Measurements from ENCODE around the gene PPP2R2C.

The PPP2R2C gene

DNA sequence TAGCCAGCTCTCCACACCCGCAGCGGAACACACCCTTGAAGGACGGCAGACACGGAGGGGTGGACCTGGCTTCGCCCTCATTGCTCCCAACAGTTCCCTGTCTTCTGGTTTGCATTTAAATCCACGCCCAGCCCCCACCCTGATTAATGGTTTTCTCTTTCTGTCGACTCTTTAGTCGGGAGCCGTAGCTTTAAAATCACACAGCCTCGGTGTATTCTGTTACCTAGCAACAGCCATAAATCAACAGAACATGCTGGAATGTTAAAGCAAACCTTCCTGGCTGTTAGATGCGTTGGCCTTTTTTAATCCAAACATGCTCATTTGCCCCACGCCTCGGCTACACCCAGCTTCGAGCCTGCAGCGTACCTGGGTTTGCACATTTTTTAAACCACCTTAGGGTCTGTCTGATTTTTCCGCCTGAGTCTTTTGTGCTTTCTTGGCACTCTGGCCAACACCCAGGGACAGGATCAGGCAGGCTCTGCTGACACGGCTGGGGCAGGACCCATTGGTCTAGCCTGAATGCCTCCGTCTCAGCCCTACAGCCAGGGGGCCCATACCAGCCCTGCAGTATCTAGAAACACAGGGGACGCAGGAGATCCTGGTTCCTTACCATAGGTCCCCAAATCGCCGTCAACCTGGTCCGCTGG, 21.4 kb upstream of the PPP2R2C start:
- no peak for DNase-seq

GRCh38 chr4:6492861-6493657, 20.6 kb upstream of the PPP2R2C start:
- DNase-seq: no peak

- DNase-seq: no peak
These were observed 19.7 kb upstream of the PPP2R2C start for GRCh38 chr4:6492027-6492590.

GRCh38 chr4:6491235-6491634, 18.8 kb upstream of the PPP2R2C start:
- no peak for DNase-seq

GRCh38 chr4:6489927-6490326, 17.5 kb upstream of the PPP2R2C start:
- DNase-seq: no peak

GRCh38 chr4:6487466-6487865, 15.1 kb upstream of the PPP2R2C start:
- DNase-seq: no peak

DNA sequence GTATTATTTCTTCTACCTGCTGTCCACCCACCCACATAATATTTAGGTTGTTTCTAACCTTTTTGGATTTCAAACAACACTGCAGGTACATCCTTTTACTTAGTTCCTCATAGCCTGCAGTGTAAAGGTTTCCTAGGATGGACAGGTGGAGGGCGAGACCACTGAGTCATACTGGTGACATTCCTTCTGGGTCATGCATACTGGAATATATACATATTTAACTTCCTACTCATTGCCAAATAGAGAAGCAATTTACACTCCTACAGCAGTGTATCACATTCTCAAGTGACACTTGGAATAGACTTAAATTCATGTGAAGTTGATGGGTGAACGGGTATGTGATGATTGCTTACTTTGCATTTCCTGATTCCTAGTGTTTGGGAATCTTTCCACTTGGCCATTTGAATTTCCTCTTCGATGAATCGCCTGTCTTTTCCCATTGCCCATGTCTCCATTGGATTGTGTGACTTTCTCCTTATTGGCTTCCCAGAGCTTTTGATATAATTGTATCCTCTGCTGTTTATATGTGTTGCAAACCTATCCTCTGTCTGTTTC, 8.2 kb upstream of the PPP2R2C start:
- DNase-seq: no peak

DNA sequence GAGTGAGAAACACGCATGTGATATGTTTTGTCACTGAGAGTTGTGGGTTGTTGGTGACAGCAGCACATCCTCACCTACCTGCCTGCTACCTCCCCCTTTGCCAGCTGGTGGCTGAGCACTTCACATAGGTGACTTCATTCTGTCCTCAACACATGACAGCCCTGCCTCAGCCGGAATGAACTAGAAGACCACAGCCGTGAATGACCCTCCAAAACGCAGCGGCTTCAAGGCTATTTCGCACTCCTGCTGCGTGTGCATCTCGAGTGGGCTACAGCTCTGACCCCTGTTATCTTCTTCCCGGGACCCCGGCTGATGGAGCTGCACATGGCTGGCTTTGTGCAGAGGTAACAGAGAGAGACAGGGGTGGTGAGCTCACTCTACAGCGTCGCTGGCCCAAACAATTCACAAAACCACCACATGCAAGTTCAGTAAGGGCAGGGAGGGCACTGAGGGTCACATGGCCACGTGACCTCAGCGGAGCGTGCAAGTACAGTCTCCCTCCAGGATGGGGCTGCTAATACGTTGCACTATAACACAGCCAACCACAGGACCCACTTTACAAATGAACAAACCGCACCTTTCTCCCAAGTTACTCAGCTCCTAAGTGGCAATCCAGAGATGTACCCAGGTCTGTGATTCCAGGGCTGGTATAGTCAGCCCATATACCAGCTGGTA, 6.3 kb upstream of the PPP2R2C start:
- DNase-seq: no peak

DNA sequence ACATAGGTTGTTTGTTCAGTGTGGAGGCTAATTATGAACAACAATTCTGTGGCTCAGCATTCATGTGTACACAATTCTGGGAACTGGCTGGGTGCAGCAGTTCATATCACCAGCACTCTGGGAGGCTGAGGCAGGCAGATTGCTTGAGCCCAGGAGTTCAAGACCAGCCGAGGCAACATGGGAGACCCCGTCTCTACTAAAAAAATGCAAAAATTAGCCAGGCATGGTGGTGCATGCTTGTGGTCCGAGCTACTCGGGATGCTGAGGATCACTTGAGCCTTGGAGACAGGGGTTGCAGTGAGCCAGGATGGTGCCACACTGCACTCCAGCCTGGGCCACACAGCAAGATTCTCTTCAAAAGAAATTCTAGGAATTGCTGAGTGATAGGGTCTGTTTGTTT, 4.5 kb upstream of the PPP2R2C start:
- no peak for DNase-seq

- no peak for DNase-seq
These were observed 3.1 kb upstream of the PPP2R2C start for GRCh38 chr4:6475492-6476020.

GRCh38 chr4:6474705-6475457, 2.5 kb upstream of the PPP2R2C start:
- DNase-seq: no peak

DNA sequence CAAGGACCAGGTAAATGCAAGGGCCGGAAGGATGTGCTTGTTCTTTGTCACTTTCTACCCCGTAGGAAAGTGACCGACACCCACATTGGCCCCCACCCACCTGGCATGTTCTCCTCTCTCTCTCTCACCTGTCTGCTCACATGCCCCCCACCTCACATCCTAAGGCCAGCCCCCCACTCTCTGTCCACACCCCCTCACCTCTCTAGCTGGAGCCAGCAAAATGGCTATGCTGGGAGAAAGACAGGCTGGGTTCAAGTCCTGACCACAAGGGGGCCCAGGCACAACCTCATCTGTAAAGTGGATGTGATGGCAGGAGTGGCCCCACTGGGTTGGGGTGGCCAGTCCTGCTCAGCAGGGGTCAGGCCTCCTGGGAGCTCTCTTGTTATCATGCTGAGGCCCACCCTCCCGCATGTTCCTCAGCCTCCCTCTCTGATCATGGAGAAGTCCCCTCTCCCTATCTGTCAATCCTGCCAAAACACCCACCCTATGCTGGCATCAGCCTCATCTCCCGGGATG, 1.7 kb upstream of the PPP2R2C start:
- no peak for DNase-seq

GRCh38 chr4:6473264-6474052, 1.0 kb upstream of the PPP2R2C start:
- no peak for DNase-seq

GRCh38 chr4:6472008-6472386, 417 bp downstream of the PPP2R2C start:
- no peak for DNase-seq

DNA sequence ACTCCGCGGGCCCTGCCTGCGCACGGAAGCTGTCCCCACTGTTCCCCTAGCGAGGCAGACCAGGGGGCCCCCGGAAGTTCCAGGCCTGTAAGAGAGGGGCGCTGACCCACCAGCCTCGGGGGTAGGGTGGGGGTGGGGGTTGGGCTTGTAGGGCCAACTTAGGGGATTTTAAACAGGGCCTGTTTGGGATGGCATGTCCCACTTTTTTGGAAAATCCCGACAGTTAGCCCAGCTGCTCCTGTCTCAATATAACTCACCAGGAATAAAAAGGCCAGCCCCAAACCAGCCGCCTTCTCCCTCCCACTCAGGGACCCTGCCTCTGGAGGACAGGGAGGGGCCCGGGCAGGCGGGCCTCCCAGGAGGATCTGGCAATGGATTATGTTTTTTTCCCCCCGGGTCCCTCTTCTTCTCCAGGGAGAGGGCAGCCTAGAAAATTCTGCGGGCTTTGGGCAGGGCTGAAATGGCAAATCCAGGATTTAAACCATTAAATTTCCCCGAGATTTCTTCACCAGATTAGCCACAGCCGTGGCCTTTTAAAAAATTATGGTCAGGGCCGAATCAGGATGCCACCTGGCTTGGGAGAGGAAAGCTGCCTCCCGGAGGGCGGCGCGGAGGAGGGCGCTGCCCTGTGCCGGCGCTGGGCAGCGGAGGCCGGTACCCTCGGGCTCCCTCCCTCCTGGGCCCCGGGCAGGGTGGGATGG, 957 bp downstream of the PPP2R2C start:
- no peak for DNase-seq

DNA sequence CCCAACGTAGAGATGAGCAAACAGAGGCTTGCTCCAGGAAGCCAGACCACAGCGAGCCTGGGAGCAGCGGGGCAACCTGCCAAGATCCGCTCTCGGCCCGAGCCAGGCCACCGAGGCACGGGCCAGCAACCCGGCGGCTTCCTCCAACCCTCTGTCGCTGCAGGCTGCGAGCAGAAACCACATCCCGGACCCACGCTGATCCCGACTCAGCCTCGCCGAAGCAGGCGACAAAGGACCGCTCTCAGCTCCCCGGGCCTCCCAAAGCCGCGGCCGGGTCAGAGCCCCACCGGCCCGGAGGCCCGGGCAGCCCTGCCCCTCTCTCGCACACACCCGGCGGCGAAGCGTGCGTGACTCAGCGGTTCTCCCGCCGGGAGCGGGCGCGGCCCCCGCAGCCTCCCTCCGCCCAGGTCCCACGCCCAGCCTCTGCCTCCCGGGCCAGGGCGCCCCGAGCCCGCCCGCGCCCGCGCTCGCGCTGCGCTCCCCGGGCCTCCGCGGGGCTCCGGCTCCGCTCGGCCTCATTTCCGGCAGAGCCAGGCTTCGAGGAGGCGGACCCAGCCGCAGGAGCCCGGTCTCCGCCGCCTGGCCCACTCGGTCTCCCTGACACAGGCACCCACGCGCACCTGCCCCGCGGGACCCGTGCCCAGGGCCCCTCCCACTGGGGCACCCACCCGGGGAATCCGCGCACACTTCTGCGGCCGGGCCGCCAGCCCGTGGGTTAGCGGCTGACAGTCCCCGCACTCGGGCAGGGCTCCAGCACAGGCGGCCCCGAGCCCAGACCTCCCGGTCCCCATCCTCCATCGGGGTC, 1.7 kb downstream of the PPP2R2C start:
- no peak for DNase-seq

DNA sequence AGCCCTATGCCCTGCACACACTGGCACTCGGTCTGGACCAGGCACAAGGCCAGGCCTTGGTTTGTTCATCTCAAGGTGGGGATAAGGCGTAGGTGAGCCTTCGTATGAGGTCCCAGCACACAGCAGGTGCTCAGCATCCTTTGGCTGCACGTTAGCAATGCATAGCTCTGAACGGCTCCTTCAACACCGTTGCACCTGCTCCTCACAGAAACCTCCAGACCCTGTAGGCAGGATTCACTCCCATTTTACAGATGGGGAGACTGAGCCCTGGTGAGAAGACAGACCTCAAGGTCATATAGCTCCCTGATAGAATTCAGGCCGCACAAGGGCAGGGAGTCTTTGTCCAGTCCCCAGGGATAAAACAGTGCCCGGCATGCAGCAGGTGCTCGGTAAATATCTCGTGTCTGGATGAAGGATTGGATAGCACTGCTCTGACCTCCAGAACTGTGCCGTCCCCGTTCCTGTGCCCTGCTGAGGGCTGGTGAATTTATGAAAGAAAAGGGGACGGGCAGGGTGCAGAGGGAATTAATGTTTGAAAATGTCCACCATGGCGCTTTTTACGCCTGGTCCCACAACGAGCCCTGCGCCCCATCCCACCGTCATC, 2.4 kb downstream of the PPP2R2C start:
- DNase-seq: no peak

DNA sequence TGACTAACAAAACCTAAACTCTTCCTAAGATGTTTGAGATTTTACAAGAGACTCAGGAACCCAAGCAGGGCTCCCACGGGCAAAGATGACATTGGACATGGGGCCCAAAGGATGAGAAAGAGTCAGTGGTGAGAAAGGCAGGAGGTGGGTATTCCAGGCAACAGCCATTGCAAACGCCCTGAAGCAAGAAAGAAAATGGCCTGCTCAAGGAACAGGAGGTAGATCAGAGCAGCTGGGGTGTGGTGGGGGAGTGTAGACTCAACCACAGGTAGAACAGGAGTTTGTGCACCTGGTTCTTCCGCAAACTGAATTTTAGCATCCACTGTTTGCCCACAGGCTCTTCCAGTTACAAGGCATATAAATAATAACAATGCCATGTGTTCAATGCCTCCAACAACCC, 3.3 kb downstream of the PPP2R2C start:
- DNase-seq: no peak

DNA sequence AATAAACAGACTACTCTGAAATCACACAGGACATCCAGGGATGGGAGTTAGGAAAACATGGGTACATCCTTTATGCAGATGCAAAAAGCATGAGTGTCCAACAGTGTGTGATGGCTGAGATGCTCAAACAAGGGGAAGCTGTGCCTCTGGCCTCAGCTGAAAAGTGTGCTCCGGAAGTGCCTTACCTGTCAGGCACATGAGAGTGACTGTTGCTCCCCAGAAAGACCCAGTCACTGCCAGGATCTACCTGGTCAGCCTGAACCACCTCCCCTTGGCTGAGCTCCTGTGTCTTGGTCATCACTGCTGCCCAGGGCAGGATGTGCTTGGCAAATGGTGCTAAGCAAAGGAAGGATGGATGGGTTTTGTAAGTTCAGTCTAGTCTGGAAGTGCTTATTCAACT, 4.0 kb downstream of the PPP2R2C start:
- DNase-seq: no peak
